ENCODE results near the gene PRSS8.

The PRSS8 gene

DNA sequence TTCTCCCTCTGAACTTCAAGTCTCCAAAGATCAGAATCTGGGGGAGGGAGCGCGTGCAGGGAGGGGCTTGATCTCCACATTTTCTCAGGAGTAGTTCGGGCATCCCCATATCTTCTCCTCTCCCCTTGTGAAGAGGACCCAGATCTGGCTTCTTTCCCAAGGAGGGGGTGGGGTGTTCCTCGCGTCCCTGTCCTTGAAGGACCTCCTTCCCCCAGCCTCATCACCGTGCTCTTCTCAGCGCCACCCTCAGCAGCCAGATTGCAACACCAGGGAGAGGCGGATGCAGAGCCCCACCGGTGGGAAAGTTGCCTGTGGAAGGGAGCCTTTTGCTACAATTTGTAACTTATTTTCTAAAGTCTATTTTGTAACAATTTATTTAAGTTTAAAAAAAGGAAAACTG is 52.4 kb downstream of the PRSS8 start:
- no peak overlapping the region for H3K4me3 ChIP-seq (ENCODE audit: low read depth, low read length)
- TF ChIP-seq CTCF (IDR thresholded peaks at IDR 0.05; ENCODE audit: borderline replicate concordance, insufficient read depth, low read depth, low read length), result no peak

GRCh38 chr16:31082368-31083045 is 53.0 kb downstream of the PRSS8 start:
- TF ChIP-seq CTCF (IDR thresholded peaks at IDR 0.05; ENCODE audit: borderline replicate concordance, insufficient read depth, low read depth, low read length), result no peak
- H3K4me3 ChIP-seq (ENCODE audit: low read depth, low read length), result no peak overlapping the region
